Middle frontal gyrus (tissue), 1 donor: Measurements from ENCODE around the gene STH.

ENCODE experiments used
- DNase-seq: peaks from one replicate; pipeline ENCODE4 v3.0.0-alpha.2; 2015; ENCODE audit warnings: low spot score; ENCODE audit errors: extremely low spot score

Gene STH

DNA sequence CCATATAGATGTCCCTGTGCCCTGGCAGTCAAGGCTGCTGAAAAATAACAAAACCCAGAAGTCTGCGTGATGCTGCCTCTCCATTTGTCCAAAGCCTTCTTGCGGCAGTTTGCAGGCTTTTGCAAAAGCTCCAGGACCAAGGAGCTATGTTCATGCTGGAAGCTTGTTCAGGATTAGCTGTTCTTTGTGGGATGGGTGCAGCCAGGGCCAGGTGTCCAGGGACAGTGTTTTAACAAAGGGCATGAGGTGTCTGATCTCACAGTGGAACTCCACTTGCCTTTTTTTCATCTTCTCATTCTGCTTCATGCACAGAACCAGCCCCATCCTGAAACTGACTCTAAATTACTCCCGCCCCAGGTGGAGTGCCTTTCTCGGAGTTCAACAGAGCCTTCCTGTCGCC, 31.7 kb upstream of the STH start:
- no peak for DNase-seq

DNA sequence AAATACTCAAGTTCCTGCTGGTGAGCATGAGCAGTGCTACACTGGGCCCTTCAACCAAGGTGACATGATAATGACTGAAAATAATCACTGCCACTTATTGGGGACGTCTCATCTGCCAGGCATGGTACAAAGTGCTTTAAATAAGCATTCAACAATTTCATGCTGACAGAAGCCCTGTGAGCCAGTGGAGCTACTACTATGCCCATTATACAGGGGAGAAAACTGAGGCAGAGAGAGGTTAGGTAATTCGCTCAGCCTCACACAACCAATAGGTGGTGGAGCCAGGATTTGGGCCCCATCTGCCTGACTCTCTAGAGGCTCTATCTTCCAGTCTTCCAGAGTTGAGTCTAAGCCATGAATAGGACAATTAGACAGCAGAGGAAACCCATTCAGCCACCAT, 30.3 kb upstream of the STH start:
- DNase-seq, result no peak

DNA sequence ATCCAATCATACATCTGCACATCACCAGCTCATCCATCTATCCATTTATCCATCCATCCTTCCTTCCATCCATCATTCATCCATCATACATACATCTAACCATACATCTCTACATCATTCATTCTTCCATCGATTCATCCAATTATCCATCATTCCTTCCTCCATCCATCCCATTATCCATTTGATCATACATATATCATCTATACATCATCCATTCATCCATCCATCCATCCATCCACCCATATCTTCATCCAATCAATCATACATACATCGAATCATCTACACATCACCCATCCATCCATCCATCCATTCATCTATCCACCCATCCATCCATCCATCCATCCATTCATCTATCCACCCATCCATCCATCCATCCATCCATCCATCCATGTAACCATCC, 29.3 kb upstream of the STH start:
- DNase-seq, result no peak

DNA sequence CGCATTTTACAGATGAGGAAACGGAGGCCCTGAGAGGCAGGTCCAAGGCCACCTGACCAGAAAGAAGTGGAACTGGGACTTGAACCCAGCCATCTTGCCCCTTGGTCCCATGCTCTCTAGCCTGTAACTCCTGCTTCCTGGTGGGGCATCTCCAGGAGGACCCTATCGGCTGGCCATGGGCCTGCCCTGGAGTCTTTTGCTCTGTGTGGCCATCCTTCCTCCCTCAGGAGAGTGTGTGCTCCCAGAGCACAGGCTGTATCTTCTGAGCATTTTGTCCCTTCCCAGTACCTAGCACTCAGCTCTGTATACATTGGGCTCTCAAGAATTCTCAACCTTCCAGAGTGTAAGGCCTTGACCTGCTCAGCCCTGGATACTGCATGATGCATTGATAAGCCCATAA, 28.4 kb upstream of the STH start:
- no peak for DNase-seq

DNA sequence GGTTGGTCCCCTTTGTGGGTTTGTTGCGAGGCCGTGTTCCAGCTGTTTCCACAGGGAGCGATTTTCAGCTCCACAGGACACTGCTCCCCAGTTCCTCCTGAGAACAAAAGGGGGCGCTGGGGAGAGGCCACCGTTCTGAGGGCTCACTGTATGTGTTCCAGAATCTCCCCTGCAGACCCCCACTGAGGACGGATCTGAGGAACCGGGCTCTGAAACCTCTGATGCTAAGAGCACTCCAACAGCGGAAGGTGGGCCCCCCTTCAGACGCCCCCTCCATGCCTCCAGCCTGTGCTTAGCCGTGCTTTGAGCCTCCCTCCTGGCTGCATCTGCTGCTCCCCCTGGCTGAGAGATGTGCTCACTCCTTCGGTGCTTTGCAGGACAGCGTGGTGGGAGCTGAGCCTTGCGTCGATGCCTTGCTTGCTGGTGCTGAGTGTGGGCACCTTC, 27.3 kb upstream of the STH start:
- no peak for DNase-seq

DNA sequence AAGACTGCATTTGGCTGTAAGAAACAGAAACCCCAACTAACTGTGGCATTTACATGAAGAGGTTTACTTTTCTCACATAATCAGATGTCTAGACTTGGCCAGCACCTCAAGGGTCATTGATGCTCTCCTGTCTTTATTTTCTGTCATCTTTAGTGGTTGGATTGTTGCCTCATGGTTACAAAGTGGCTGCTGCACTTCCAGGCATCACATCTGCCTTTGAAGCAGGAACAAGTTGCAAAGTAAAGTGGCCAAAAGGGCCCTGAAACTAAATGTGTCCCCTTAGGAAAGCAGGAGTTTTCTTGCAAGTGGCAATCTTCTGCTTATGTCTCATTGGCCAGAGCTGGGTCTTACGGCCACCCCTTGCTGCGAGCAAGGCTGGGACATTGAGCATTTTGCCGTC, 26.5 kb upstream of the STH start:
- no peak for DNase-seq

DNA sequence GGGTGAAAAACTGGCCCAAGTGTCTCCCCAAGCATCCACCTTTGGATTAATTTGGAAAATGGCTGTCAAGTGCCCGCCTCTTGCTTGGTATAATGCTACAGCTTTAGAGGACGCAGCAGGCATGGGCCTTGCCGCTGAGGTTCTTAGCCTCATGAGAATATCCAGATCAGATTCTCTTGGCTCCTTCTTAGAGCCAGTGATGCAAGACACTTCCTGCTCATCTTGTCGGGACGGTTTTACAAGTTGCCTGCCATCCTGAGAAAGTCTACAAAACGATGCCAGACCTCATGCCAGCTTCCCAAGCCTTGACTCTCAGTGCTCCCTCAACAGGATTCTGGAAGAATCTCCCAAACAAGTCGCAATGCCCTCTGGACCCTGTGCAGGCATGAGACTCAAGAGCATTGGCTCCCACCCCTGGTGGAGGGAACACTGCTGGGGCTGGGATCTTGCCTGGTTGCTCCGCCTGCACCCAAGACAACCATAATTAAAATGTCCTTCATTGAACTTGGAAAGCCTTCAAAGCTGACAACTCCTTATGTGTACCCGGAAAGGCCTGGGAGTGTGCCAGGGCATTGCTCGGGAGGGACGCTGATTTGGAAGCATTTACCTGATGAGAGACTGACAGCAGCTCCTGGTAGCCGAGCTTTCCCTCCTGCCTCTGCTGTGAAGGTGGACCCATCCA, 25.8 kb upstream of the STH start:
- no peak for DNase-seq

DNA sequence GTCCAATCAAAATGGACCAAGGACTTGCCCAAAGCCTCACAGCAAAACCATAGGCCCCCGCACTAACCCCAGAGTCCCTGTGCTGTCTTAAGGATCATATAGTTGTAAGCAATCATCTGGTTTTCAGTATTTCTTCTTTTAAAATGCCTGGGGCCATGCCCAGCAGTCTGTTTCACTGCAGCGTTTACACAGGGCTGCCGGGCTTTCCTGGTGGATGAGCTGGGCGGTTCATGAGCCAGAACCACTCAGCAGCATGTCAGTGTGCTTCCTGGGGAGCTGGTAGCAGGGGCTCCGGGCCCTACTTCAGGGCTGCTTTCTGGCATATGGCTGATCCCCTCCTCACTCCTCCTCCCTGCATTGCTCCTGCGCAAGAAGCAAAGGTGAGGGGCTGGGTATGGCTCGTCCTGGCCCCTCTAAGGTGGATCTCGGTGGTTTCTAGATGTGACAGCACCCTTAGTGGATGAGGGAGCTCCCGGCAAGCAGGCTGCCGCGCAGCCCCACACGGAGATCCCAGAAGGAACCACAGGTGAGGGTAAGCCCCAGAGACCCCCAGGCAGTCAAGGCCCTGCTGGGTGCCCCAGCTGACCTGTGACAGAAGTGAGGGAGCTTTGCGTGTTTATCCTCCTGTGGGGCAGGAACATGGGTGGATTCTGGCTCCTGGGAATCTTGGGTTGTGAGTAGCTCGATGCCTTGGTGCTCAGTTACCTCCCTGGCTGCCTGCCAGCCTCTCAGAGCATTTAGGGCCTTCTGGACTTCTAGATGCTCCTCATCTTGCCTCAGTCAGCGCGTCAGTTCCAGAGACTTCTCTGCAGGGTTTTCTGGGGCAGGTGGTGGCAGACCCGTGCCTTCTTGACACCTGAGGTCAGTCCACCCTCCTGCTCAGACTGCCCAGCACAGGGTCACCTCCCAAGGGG, 24.8 kb upstream of the STH start:
- DNase-seq, result no peak

DNA sequence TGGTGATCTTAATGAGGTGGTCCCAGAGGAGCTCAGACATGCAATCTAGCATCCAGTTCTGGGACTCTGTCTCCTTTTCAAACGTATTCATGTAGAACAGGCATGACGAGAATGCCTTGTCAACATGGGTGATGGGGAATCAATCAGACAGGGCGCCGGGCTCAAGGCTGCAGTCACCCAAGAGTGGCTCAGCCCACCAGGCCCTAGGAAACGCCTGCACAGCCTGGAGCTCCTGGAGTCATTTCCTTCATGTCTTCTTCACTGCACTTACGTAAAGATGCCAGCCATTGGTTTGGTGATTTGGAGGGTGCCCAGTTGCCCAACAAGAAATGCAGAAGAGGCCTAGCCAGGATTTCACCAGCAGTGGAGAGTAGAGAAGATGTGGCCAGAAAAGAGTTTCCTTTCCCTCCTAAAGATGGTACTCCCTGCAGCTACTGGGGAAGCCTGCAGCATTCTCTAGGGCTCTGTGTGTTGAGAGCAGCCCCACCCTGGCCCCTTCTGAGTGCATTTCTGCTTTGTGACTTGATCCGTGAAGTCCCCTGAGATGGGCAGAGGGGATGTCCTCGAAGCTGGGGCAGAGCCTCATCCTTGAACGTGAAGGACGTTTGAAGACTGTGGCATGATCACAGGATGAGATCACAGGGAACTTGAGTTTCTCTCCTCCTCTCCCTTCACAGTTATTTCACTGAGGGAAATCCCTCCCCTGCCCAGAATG, 24.0 kb upstream of the STH start:
- no peak for DNase-seq

DNA sequence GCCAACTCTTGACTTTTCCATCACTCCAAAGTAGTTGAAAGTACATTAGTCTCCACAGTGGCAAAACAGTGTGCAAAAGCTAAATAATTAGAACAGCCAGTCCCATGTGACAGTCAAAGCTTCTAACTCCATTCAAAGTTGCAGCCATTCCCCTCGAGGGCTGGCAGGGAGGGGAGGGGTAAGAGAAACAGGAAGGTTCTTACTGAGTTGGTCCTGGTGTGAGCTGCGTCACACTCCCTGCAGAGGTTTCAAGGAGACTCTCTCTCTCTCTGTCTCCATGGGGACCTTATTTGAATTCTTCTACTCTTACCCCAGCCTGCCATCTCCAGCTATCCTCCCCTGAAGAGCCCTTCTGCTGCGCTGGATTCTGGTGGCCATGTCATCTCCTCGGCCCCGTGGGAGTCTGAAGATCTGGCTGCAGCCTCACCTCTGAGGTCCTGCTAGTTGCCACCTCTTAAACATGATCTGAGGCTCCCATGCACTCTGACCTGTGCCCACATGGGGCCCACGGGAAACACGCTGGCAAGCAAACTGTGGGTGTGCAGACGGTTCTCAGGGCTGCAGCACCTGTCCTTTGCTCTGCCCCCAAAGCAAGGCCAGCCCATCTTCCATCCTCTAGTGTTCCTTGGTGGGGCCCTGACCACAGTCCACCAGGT, 23.3 kb upstream of the STH start:
- no peak for DNase-seq

DNA sequence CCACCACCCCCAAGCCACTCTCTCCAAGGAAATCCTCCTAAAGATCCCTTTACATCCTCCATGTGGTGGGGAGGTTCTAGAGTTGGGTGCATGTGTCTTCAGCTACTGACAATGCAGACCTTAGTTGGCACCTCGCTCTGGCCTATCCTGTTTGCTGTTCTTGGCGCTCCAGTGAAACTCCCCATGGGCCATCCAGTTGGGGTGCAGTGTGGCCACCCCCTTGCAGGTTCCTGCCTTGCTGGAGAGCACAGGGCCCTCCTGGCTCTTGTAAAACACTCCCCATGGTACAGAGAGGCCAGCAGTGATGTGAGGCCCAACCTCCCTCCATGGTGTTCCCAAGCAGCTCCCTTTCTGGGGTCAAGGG, 22.7 kb upstream of the STH start:
- DNase-seq, result no peak

DNA sequence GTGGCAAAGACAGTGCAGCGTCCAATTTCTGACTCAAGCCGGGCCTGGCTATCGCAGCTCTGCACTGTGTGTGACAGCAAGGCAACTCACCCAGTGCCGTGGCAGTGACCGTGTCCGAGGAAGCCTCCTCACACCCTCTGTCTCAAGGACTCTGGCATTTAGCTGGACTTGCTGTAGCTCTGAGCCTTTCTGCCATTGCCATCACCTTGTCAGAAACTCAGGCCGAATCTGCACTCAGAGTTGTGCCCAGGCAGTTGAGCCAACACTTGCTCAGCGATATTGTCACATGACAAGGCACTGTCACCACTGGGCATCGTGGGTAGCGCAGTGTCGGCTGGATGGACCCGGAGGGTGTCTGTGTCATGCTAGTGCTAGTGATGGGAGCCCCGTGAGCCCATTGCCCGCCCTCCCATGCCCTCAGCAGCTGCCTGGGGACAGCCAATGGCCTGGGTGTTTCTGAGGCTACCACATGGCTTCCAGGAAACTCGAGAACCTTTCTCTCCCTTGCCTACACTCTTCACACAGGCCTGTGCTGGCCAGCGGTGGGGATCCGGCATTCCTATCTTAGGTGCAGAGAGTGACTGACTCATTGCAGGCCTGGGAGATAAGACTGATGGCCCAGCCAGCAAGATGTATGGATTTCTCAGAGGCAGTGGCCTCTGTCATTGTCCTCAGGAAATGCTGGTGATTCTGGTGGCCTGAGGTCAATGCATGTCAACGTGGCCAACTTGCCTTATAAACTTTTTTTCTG, 22.1 kb upstream of the STH start:
- DNase-seq, result no peak

DNA sequence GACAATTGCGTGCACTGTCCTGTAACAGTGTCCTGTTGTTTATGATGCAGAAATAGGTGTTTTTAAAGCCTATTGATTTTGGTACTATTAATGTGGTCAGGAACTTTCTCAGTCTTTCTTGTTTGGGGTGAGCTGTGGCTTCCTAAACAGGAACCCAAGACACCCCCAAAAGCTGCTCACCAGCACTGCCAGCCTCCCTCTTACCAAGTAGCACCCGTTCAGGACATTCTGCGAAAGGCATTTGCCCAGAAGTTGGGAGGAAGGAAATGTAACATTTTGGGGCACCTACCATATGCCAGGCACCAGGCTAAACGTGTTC, 21.6 kb upstream of the STH start:
- DNase-seq, result no peak

DNA sequence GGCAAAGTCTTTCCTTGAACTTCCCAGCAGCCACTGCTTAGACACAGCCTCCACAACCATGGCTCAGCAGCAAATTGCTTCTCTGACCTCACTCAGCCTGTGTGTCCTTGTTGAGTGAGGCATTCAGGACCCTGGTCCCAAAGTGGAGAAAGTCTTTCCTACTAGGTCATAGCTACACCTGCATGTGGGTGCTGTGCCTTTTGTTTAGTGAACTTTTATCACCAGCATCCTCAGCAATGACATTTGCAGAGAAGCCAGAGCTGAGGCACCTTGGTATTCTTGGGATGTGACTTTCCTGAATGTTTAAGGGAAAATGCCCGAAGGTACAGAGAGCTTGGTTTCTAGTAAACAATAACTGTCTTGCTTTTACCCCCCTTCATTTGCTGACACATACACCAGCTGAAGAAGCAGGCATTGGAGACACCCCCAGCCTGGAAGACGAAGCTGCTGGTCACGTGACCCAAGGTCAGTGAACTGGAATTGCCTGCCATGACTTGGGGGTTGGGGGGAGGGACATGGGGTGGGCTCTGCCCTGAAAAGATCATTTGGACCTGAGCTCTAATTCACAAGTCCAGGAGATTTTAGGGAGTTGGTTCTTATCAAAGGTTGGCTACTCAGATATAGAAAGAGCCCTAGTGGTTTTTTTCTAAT, 20.9 kb upstream of the STH start:
- no peak for DNase-seq

DNA sequence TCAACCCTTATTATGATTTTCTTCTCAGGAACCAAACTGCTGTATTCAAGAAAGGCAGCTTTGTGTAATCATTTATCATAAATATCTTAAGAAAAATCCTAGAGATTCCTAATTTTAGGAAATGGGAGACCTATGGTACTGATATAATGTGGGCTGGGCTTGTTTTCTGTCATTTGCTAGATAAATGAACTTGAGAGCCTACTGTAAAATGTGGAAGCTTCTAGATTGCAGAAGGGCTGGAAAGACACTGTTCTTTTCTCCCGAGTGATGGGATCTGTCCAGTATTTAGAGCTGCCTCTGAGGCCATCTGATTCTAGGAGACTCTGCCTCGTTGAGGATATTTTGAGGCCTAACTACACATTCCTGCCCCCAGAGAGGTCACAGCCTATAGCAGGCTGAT, 19.9 kb upstream of the STH start:
- DNase-seq, result no peak

DNA sequence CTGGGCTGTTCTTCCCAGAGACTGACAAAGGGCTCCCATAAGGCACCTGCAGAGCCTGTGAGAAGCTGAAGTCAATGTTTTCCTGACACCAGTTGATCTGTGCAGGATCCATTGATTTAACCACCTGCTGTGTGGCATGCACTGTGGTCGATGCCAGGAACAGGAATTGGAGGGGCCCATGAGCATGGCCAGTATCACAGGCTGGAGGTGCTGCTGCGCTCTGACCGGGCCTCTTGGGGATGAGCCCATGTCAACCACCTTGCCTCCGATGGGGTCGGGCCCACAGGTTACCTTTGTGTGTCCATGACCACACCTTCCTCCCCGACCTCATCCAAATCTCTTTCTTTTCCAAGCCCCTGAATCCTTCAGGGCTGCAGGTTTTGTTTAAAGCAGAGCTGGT, 18.2 kb upstream of the STH start:
- no peak for DNase-seq

DNA sequence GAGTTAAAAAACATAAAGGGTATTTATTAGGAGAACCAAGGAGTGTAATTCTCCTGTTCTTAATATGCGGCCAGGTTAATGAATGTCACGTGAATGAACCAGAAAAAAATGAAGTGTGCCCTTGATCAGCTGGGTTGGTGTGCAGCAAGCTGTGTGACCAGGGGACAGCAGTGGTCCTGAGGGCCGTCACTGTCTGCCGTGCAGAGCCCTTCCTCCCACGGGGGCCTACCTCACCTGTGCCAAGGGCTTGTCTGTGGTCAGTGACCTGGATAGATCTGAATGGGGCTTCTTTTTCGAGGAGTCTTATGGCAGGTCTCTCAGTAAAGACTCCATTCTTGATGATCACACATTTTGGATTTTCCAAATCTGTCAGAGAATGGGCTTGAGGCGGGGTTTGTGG, 17.7 kb upstream of the STH start:
- DNase-seq, result no peak

DNA sequence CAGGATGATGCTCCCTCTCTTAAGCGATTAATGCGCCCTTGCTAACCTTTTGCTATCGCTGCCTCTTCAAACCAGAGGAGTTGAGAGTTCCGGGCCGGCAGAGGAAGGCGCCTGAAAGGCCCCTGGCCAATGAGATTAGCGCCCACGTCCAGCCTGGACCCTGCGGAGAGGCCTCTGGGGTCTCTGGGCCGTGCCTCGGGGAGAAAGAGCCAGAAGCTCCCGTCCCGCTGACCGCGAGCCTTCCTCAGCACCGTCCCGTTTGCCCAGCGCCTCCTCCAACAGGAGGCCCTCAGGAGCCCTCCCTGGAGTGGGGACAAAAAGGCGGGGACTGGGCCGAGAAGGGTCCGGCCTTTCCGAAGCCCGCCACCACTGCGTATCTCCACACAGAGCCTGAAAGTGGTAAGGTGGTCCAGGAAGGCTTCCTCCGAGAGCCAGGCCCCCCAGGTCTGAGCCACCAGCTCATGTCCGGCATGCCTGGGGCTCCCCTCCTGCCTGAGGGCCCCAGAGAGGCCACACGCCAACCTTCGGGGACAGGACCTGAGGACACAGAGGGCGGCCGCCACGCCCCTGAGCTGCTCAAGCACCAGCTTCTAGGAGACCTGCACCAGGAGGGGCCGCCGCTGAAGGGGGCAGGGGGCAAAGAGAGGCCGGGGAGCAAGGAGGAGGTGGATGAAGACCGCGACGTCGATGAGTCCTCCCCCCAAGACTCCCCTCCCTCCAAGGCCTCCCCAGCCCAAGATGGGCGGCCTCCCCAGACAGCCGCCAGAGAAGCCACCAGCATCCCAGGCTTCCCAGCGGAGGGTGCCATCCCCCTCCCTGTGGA, 16.0 kb upstream of the STH start:
- no peak for DNase-seq

DNA sequence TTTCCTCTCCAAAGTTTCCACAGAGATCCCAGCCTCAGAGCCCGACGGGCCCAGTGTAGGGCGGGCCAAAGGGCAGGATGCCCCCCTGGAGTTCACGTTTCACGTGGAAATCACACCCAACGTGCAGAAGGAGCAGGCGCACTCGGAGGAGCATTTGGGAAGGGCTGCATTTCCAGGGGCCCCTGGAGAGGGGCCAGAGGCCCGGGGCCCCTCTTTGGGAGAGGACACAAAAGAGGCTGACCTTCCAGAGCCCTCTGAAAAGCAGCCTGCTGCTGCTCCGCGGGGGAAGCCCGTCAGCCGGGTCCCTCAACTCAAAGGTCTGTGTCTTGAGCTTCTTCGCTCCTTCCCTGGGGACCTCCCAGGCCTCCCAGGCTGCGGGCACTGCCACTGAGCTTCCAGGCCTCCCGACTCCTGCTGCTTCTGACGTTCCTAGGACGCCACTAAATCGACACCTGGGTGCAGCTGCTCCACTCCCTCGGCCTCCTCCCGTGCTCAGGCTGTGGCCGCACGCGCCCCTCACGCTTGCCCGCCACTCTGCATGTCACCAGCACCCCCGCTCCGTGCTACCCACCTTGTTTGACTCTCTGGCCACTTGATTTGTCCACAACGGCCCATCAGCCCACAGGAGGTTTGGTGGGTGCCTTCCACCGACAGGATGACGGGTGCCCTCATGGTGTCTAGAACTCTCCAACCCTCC, 15.3 kb upstream of the STH start:
- DNase-seq, result no peak
